Kidney (tissue), 14 donors: ENCODE data around the gene SBK3. TPM values are rescaled to one million over a fixed set of nuclear protein-coding genes. Genes with fewer than 3 reads are reported as not detected.
A peak's percentile ranks its signal among the peaks of the same experiment; 100 is the strongest.

ENCODE experiments used
- DNase-seq, 5 donors: peaks; one replicate each; pipeline ENCODE4 v3.0.0-alpha.2; 2013 to 2020
- FAIRE-seq: peaks from 2 replicates; lab custom pipeline; 2012; peaks lifted over from hg19 to GRCh38; lab: Jason Lieb, UNC
- H3K27ac ChIP-seq, 2 donors: one replicate each; pipeline ENCODE4 v1.7.0; 2013; ENCODE audit warnings: low read depth in 2 of 2, low read length in 2 of 2, inconsistent platforms in 1 of 2
- H3K27me3 ChIP-seq: one replicate; pipeline ENCODE4 v1.7.1; 2013; ENCODE audit warnings: low read length, inconsistent platforms; ENCODE audit not compliant: control insufficient read depth, insufficient read depth
- H3K36me3 ChIP-seq, 3 donors: one replicate each; pipeline versions ENCODE4 v1.7.0 to v1.7.1; 2013; ENCODE audit warnings: low read length in 3 of 3, control low read depth in 1 of 3, inconsistent platforms in 1 of 3; ENCODE audit not compliant: insufficient read depth in 3 of 3, control insufficient read depth in 2 of 3
- H3K4me1 ChIP-seq, 3 donors: one replicate each; pipeline versions ENCODE4 v1.7.0 to v1.7.1; 2013; ENCODE audit warnings: low read length in 3 of 3, inconsistent platforms in 1 of 3, low read depth in 1 of 3; ENCODE audit not compliant: control insufficient read depth in 2 of 3, insufficient read depth in 2 of 3
- H3K4me3 ChIP-seq, 3 donors: one replicate each; pipeline versions ENCODE4 v1.7.0 to v1.8.1; 2013; ENCODE audit warnings: low read length in 3 of 3, control low read depth in 1 of 3, inconsistent platforms in 1 of 3
- H3K9ac ChIP-seq, 3 donors: one replicate each; pipeline versions ENCODE4 v1.7.0 to v1.7.1; 2013; ENCODE audit warnings: low read length in 3 of 3, control low read depth in 1 of 3, inconsistent platforms in 1 of 3
- H3K9me3 ChIP-seq, 3 donors: one replicate each; pipeline versions ENCODE4 v1.7.0 to v1.7.1; 2013; ENCODE audit warnings: low read length in 3 of 3, control low read depth in 1 of 3, inconsistent platforms in 1 of 3; ENCODE audit not compliant: control insufficient read depth in 2 of 3, insufficient read depth in 1 of 3
- intact Hi-C: fragments of 100-400 bp; cut with DNase I; formaldehyde crosslinking; loops from one replicate; pipeline ENCODE4 v1.11.1; 2022
- polyA plus RNA-seq: library from polyadenylated mRNA; stranded (reverse); fragments of 350-450 nt; fragmentation: Illumina TruSeq; extraction: RNeasy Lipid Tissue Mini Kit (QIAGEN cat#74804); gene quantifications from one replicate; pipeline ENCODE4 v1.2.3, GENCODE V29; 2014; ENCODE audit warnings: low read depth, low replicate concordance; ENCODE audit not compliant: insufficient read depth
- total RNA-seq: library from RNA; stranded (reverse); fragmentation: NEBNext Ultra II Directional; extraction: Animal tissue kit (Norgen Biotek cat#: 25700); gene quantifications from one replicate; pipeline ENCODE4 v1.2.1, GENCODE V29; 2021
- TF ChIP-seq, protein P1 (sequence below): IDR thresholded peaks from 3 replicates; pipeline ENCODE4 v1.5.1; 2012; ENCODE audit warnings: mild to moderate bottlenecking, moderate library complexity, borderline replicate concordance; ENCODE audit not compliant: insufficient read depth; ENCODE audit errors: extremely low read depth
- donor health status: control.
- donor health status: control.
- donor health status: control.
- donor health status: control.
- donor health status: control.
- donor health status: DM: yes; HTN: yes; CAD: no.
- donor health status: Normal renal cell carcinoma (clear cell type).

The SBK3 gene
- total and polyA plus RNA-seq, 2 donors from 2014 or later, result 0.66 TPM; not detected in 1

GRCh38 chr19:55493645-55494171 lies 51.6 kb downstream of the SBK3 start:
- no peak for FAIRE-seq
- Histone ChIP-seq H3K9ac (no peak overlapping the region), H3K9me3 (no peaks in the 10 kb centered on the region), H3K27me3 (no peaks in the 10 kb centered on the region), H3K36me3 (no peaks in the 10 kb centered on the region), H3K27ac (peak overlapping the region; percentile 57 to 68), H3K4me3 (peak overlapping the region in 1 of 3 donors; percentile 39), H3K4me1 (no peaks in the 10 kb centered on the region)
- TF ChIP-seq, protein P1, sequence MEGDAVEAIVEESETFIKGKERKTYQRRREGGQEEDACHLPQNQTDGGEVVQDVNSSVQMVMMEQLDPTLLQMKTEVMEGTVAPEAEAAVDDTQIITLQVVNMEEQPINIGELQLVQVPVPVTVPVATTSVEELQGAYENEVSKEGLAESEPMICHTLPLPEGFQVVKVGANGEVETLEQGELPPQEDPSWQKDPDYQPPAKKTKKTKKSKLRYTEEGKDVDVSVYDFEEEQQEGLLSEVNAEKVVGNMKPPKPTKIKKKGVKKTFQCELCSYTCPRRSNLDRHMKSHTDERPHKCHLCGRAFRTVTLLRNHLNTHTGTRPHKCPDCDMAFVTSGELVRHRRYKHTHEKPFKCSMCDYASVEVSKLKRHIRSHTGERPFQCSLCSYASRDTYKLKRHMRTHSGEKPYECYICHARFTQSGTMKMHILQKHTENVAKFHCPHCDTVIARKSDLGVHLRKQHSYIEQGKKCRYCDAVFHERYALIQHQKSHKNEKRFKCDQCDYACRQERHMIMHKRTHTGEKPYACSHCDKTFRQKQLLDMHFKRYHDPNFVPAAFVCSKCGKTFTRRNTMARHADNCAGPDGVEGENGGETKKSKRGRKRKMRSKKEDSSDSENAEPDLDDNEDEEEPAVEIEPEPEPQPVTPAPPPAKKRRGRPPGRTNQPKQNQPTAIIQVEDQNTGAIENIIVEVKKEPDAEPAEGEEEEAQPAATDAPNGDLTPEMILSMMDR, result no peak
- intact Hi-C loops, result no loop called here
- DNase-seq, result peak in 1 of 5 donors; percentile 82

DNA sequence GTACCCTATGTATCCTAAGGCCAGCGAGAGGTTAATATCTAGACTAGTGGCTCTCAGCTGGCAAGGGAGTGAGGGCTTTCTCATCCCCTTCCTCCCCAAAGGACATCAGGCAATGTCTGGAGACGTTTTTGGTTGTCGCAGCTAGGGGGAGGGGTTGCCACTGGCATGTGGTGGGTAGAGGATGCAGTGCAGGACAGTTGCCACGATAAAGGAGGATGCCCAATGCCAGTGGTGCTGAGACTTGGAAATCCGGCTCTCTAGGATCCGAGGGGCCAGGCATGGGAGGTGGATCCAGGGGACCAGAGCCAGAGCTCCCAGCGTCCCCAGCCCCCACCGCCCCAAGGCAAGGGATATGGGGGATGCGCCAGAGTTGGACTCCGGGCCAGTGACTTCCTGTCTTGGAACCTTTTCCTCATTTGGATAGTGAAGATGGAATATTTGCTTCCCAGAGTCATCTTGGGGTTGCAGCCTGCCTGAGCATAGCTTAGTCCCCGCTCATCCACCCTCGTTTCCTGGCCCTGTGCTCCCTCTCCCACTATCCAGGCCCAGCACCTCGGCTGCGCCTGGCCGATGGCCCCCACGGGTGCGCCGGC lies 52.2 kb downstream of the SBK3 start:
- DNase-seq (peak in 1 of 5 donors; percentile 62), FAIRE-seq (no peak)
- H3K36me3 ChIP-seq, result no peaks in the 10 kb centered on the region
- peak overlapping the region; percentile 57 to 60 for H3K27ac ChIP-seq
- H3K4me1 ChIP-seq, result no peaks in the 10 kb centered on the region
- H3K4me3 ChIP-seq, result no peak overlapping the region
- TF ChIP-seq, protein P1, result no peak
- no peaks in the 10 kb centered on the region for H3K9me3 ChIP-seq
- H3K27me3 ChIP-seq, result no peaks in the 10 kb centered on the region
- intact Hi-C loops, result no loop called here
- H3K9ac ChIP-seq, result no peak overlapping the region

DNA sequence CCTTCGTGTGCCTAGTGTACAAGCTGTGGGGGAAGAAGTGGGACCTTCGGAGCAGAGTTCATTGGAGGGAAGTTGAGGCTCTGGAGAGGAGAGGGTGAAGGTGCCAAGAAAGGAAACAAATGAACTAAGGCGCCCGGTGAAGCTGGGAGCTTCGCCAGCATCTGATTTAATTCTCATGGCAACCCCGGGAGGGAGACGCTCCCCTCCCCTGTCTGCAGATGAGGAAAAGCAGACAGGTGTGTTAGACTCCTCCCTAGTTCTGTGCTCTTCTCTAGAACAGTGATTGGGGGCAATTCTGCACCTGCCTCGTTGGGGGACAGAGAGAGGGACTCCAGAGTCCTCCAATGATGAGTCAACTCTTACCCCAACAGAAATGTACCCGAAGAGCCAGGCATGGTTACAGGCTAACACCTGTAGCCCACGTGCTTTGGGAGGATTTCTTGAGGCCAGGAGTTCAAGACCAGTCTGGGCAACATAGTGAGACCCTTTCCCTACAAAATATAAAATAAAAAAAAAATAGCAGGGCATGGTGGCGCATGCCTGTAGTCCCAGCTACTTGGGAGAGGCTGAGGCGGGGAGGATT lies 52.9 kb downstream of the SBK3 start:
- no peak for FAIRE-seq
- no peak overlapping the region for H3K4me3 ChIP-seq
- intact Hi-C loops, result no loop called here
- no peak overlapping the region for H3K27ac ChIP-seq
- H3K27me3 ChIP-seq, result no peaks in the 10 kb centered on the region
- H3K9ac ChIP-seq, result no peak overlapping the region
- H3K4me1 ChIP-seq, result peaks cover 0 to 4% (median 0%) of the 10 kb centered on the region in 3 donors
- H3K36me3 ChIP-seq, result no peaks in the 10 kb centered on the region
- no peak for DNase-seq
- TF ChIP-seq, protein P1, result no peak
- no peaks in the 10 kb centered on the region for H3K9me3 ChIP-seq
